A172 (cell line): Measurements from ENCODE around the gene RABL2B. TPM values are rescaled to one million over a fixed set of nuclear protein-coding genes. Genes with fewer than 3 reads are reported as not detected.

Experiments used
- DNase-seq: peaks from one replicate; pipeline ENCODE4 v3.0.0-alpha.2; 2015; ENCODE audit warnings: low spot score
- total RNA-seq: library from RNA; depleted of rRNA; stranded (reverse); fragments of >200 nt; shearing (Covaris generic); gene quantifications from 2 replicates; pipeline ENCODE4 v1.2.3, GENCODE V29; 2014; rRNA removed

The RABL2B gene
- total RNA-seq, 1 experiment from 2014 or later = 11.3 TPM

- DNase-seq = no peak
Measured at GRCh38 chr22:50722716-50723428, 60.6 kb downstream of the RABL2B start.

DNA sequence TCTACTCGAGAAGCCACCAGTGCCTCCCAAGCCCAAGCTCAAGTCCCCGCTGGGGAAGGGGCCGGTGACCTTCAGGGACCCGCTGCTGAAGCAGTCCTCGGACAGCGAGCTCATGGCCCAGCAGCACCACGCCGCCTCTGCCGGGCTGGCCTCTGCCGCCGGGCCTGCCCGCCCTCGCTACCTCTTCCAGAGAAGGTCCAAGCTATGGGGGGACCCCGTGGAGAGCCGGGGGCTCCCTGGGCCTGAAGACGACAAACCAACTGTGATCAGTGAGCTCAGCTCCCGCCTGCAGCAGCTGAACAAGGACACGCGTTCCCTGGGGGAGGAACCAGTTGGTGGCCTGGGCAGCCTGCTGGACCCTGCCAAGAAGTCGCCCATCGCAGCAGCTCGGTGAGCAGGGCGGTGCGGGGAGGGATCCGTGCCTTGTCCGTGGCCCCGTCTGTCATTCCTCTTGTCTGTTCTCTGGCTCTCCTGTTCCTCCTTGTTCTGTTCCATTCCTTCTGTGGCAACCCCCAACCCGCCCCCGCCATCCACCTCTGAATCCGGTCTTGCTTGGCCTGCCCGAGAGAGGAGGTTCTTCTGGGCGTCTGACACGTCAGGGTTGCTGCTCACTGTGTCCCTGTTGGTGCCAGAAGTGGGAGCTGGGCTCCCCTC is 61.3 kb downstream of the RABL2B start:
- no peak for DNase-seq

GRCh38 chr22:50721257-50721844 is 62.1 kb downstream of the RABL2B start:
- no peak for DNase-seq

DNA sequence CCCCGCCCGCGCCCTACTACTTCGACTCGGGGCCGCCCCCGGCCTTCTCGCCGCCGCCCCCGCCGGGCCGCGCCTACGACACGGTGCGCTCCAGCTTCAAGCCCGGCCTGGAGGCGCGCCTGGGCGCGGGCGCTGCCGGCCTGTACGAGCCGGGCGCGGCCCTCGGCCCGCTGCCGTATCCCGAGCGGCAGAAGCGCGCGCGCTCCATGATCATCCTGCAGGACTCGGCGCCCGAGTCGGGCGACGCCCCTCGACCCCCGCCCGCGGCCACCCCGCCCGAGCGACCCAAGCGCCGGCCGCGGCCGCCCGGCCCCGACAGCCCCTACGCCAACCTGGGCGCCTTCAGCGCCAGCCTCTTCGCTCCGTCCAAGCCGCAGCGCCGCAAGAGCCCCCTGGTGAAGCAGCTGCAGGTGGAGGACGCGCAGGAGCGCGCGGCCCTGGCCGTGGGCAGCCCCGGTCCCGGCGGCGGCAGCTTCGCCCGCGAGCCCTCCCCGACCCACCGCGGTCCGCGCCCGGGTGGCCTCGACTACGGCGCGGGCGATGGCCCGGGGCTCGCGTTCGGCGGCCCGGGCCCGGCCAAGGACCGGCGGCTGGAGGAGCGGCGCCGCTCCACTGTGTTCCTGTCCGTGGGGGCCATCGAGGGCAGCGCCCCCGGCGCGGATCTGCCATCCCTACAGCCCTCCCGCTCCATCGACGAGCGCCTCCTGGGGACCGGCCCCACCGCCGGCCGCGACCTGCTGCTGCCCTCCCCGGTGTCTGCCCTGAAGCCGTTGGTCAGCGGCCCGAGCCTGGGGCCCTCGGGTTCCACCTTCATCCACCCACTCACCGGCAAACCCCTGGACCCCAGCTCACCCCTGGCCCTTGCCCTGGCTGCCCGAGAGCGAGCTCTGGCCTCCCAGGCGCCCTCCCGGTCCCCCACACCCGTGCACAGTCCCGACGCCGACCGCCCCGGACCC is 62.9 kb downstream of the RABL2B start:
- no peak for DNase-seq

DNA sequence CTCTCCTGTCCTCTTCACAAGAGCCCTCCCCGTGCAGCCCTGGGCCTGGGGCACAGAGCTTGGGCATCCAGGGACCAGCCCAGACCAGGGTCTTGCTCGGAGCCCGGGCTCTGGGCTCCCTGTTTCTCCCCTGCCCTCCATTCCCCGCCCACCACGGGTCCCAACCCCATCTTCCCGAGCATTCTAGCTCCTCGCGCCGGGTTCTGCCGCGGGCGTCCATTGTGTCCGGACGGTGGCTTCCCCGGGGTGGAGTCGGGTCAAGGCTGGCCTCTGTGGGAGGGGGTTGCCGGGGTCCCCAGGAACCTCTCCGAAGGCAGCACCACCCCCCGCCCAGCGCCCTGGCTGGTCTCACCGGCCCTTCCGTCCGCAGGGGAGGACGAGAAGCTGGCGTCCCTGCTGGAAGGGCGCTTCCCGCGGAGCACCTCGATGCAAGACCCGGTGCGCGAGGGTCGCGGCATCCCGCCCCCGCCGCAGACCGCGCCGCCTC is 63.6 kb downstream of the RABL2B start:
- no peak for DNase-seq

- DNase-seq = no peak
Measured at GRCh38 chr22:50718352-50718709, 65.1 kb downstream of the RABL2B start.

GRCh38 chr22:50717709-50718351 is 65.6 kb downstream of the RABL2B start:
- DNase-seq = no peak

Other genes starting within 250 kb of the RABL2B start
- 0.17 TPM in 1 of 2 replicates, not detected in the other for gene KLHDC7B, start 237.7 kb downstream of the RABL2B start, total RNA-seq
- gene SYCE3, start 220.7 kb downstream of the RABL2B start, total RNA-seq = 2.5 TPM in 1 of 2 replicates, not detected in the other
- 6.4 and 13.8 TPM in 2 replicates for gene CPT1B, start 205.2 kb downstream of the RABL2B start, total RNA-seq
- 27.9 and 30.7 TPM in 2 replicates for gene CHKB, start 200.8 kb downstream of the RABL2B start, total RNA-seq
- 7.9 and 10.8 TPM in 2 replicates for gene MAPK8IP2, start 182.8 kb downstream of the RABL2B start, total RNA-seq
- gene ARSA, start 155.5 kb downstream of the RABL2B start, total RNA-seq = 12.8 and 14.3 TPM in 2 replicates
- 0.84 and 0.98 TPM in 2 replicates for gene SHANK3, start 110.8 kb downstream of the RABL2B start, total RNA-seq
- gene ACR, start 45.4 kb downstream of the RABL2B start, total RNA-seq = not detected in 2 replicates